Esophagus muscularis mucosa (tissue), 4 donors: ENCODE results near the gene CENPP. TPM values are rescaled to one million over a fixed set of nuclear protein-coding genes. Genes with fewer than 3 reads are reported as not detected.

Experiments
- DNase-seq: peaks from one replicate; pipeline ENCODE4 v3.0.0-alpha.2; 2017; ENCODE audit errors: extremely low spot score
- H3K27ac ChIP-seq, 4 donors: fragments of 200-600 bp; sonication (generic); replicated peaks in 1 of 4; 1 replicate in 3 of 4; 2 replicates in 1 of 4; pipeline ENCODE4 v1.5.1; 2016 to 2019; ENCODE audit warnings: mild to moderate bottlenecking in 1 of 4
- H3K27me3 ChIP-seq, 4 donors: fragments of 200-600 bp; sonication (generic); one replicate each; pipeline versions ENCODE4 v1.5.1 to v1.6.0; 2016 to 2019
- H3K36me3 ChIP-seq, 4 donors: fragments of 200-600 bp; sonication (generic); one replicate each; pipeline ENCODE4 v1.5.1; 2016 to 2019
- H3K4me1 ChIP-seq, 4 donors: fragments of 200-600 bp; sonication (generic); one replicate each; pipeline ENCODE4 v1.5.1; 2016 to 2019
- H3K4me3 ChIP-seq, 4 donors: fragments of 200-600 bp; sonication (generic); 1 replicate in 2 of 4; 2 replicates in 2 of 4; pipeline ENCODE4 v1.5.1; 2016 to 2019; ENCODE audit warnings: mild to moderate bottlenecking in 4 of 4, moderate library complexity in 1 of 4
- H3K9me3 ChIP-seq, 4 donors: fragments of 200-600 bp; sonication (generic); 1 replicate in 3 of 4; 2 replicates in 1 of 4; pipeline ENCODE4 v1.5.1; 2016 to 2019
- EP300 ChIP-seq: sonication (generic); formaldehyde crosslinking; IDR thresholded peaks from one replicate; pipeline ENCODE4 v1.6.1; 2017; ENCODE audit warnings: antibody characterized with exemption
- POLR2A ChIP-seq: fragments of 450-650 bp; IDR thresholded peaks from one replicate; pipeline ENCODE4 v1.6.1; 2017; ENCODE audit warnings: antibody characterized with exemption, moderate library complexity, mild to moderate bottlenecking, low read depth
- POLR2AphosphoS5 ChIP-seq, 2 donors: sonication (generic); formaldehyde crosslinking; IDR thresholded peaks; one replicate each; pipeline ENCODE4 v1.6.1; 2017; ENCODE audit warnings: antibody characterized with exemption in 2 of 2
- WGBS: methylation state at CpG from one replicate; pipeline ENCODE4 v1.1.5; 2018; 5-methylcytosine and 5-hydroxymethylcytosine counted together
- intact Hi-C: fragments of 100-400 bp; cut with DNase I; formaldehyde crosslinking; loops from one replicate; pipeline ENCODE4 v1.15.1; 2023
- total RNA-seq, 4 donors: library from RNA; depleted of rRNA; stranded (reverse); fragments of >200 nt; gene quantifications; one replicate each; pipeline versions ENCODE4 v1.1.0 to v1.2.1, GENCODE V29; 2016
- TF ChIP-seq, protein P1 (sequence below), 3 experiments: fragments of 200-600 bp in 2 of 3; fragments of 450-650 bp in 1 of 3; sonication (generic) in 2 of 3; IDR thresholded peaks; one replicate each; pipeline ENCODE4 v1.5.1; 2017 to 2019; ENCODE audit warnings: antibody characterized with exemption in 3 of 3, mild to moderate bottlenecking in 2 of 3, moderate library complexity in 1 of 3

CENPP gene
- total RNA-seq, 4 donors from 2014 or later: 1.0 to 5.8 (median 2.0) TPM

DNA sequence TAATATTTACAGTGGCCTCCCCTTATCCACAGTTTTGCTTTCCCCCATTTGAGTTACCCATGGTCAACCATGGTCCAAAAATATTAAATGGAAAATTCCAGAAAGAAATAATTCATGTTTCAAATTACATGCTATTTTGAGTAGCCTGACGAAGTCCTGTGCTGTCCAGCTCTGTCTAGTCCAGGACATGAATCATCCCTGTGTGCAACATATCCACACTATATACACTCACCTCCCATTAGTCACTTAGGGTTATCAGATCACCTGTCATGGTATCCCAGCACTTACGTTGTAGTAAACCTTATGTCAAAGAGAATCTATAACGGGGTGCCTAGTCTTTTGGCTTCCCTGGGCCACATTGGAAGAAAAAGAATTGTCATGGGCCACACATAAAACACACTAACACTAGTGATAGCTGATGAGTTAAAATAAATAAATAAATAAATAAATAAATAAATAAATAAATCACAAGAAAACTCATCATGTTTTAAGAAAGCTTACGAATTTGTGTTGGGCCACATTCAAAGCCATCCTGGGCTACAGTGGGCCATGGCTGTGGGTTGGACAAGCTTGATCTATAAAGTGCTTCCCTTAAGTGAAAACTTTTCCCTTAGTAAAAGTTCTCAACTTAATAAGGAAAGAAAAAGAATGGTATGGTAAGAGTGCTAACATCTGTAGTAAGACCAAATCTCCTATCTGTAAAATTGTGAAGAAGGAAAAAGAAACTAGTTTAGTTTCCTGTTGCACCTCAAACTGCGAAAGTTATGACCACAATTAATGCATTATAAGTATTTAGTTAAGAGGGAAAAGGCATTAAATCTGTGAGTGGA, 114.4 kb downstream of the CENPP start:
- no peak for DNase-seq
- Histone ChIP-seq H3K27ac (no peak overlapping the region), H3K27me3 (no peaks in the 10 kb centered on the region), H3K9me3 (no peaks in the 10 kb centered on the region), H3K36me3 (no peaks in the 10 kb centered on the region), H3K4me1 (peaks cover 0 to 11% (median 4%) of the 10 kb centered on the region in 4 donors), H3K4me3 (no peak overlapping the region)
- intact Hi-C loops: loop anchor here (2.0 to 5.0 kb wide), 2 partner anchors 97 to 197 kb away; no protein-coding TSS in a partner anchor
- TF ChIP-seq, protein P1, sequence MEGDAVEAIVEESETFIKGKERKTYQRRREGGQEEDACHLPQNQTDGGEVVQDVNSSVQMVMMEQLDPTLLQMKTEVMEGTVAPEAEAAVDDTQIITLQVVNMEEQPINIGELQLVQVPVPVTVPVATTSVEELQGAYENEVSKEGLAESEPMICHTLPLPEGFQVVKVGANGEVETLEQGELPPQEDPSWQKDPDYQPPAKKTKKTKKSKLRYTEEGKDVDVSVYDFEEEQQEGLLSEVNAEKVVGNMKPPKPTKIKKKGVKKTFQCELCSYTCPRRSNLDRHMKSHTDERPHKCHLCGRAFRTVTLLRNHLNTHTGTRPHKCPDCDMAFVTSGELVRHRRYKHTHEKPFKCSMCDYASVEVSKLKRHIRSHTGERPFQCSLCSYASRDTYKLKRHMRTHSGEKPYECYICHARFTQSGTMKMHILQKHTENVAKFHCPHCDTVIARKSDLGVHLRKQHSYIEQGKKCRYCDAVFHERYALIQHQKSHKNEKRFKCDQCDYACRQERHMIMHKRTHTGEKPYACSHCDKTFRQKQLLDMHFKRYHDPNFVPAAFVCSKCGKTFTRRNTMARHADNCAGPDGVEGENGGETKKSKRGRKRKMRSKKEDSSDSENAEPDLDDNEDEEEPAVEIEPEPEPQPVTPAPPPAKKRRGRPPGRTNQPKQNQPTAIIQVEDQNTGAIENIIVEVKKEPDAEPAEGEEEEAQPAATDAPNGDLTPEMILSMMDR (IDR thresholded peaks at IDR 0.05): no peak
- TF ChIP-seq POLR2A: no peak
- TF ChIP-seq EP300: no peak
- no peak for TF ChIP-seq POLR2AphosphoS5 (IDR thresholded peaks at IDR 0.05)
- 77% methylated on average over 5 of the region's 5 CpGs for WGBS

- Histone ChIP-seq H3K27ac (no peak overlapping the region), H3K36me3 (no peaks in the 10 kb centered on the region), H3K4me3 (no peak overlapping the region), H3K4me1 (peaks cover 0 to 11% (median 4%) of the 10 kb centered on the region in 4 donors), H3K9me3 (no peaks in the 10 kb centered on the region), H3K27me3 (no peaks in the 10 kb centered on the region)
- intact Hi-C loops: no loop called here
- 95% methylated on average over 6 of the region's 6 CpGs for WGBS
- TF ChIP-seq EP300: no peak
- TF ChIP-seq POLR2AphosphoS5 (IDR thresholded peaks at IDR 0.05): no peak
- TF ChIP-seq POLR2A: no peak
- TF ChIP-seq, protein P1 (IDR thresholded peaks at IDR 0.05): no peak
- no peak for DNase-seq
Observed at GRCh38 chr9:92440751-92441046, 114.9 kb downstream of the CENPP start.

DNA sequence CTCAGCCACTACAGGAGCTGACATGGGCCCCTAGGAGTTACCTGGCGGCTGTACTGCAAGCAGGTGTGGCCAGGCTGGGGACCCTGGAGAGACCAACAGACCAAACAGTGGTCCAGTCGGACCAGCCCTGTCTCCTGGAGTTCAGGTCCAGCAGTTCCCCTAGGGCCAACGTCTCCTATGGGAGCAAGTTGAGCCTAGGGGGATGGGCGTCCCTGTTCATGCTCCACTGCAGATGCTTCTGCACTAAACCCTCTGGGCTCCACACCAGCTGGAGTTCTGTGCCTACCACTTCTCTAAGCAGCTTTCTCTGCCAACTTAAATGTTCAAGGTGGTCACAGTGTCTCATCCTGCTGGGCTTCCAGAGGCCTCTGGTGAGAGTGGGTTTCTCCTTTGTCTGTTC, 119.1 kb downstream of the CENPP start:
- 89% methylated on average over 3 of the region's 4 CpGs for WGBS
- Histone ChIP-seq H3K4me1 (no peaks in the 10 kb centered on the region), H3K9me3 (no peaks in the 10 kb centered on the region), H3K27me3 (no peaks in the 10 kb centered on the region), H3K36me3 (no peaks in the 10 kb centered on the region), H3K4me3 (no peak overlapping the region), H3K27ac (no peak overlapping the region)
- intact Hi-C loops: no loop called here
- DNase-seq: no peak
- TF ChIP-seq POLR2AphosphoS5 (IDR thresholded peaks at IDR 0.05): no peak
- TF ChIP-seq POLR2A: no peak
- TF ChIP-seq EP300: no peak

GRCh38 chr9:92446536-92446935, 120.8 kb downstream of the CENPP start:
- Histone ChIP-seq H3K27me3 (no peaks in the 10 kb centered on the region), H3K4me1 (no peaks in the 10 kb centered on the region), H3K36me3 (no peaks in the 10 kb centered on the region), H3K9me3 (no peaks in the 10 kb centered on the region), H3K4me3 (no peak overlapping the region), H3K27ac (no peak overlapping the region)
- TF ChIP-seq EP300 (no peak), POLR2AphosphoS5 (IDR thresholded peaks at IDR 0.05) (no peak), POLR2A (no peak)
- TF ChIP-seq, protein P1 (IDR thresholded peaks at IDR 0.05): no peak
- intact Hi-C loops: no loop called here
- no peak for DNase-seq

DNA sequence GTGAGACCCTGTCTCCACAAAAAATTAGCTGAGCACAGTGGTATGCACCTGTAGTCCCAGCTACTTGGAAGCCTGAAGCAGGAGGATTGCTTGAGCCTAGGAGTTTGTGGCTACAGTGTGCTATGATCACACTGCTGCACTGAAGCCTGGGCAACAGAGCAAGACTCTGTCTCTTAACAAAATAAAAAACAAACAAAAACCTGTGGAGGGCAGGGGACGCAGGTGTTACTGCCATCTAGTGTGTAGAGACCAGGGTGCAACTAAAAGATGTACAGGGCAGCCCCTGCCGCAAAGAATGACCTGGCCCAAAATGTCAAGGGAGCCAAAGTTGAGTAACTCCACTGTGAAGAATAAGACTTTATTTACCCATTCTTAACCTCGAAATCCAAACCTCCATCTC, 129.5 kb downstream of the CENPP start:
- 92% methylated on average over 3 of the region's 3 CpGs for WGBS
- Histone ChIP-seq H3K4me3 (no peak overlapping the region), H3K4me1 (peaks cover 0 to 7% (median 0%) of the 10 kb centered on the region in 4 donors), H3K36me3 (no peaks in the 10 kb centered on the region), H3K9me3 (no peaks in the 10 kb centered on the region), H3K27ac (no peak overlapping the region), H3K27me3 (no peaks in the 10 kb centered on the region)
- intact Hi-C loops: no loop called here
- TF ChIP-seq, protein P1 (IDR thresholded peaks at IDR 0.05): no peak
- TF ChIP-seq EP300 (no peak), POLR2AphosphoS5 (IDR thresholded peaks at IDR 0.05) (no peak), POLR2A (no peak)
- DNase-seq: no peak
